ENCODE results near the gene THBS2.

- TF ChIP-seq POLR2A (IDR thresholded peaks at IDR 0.05), result no peak
- no peak for TF ChIP-seq CTCF (IDR thresholded peaks at IDR 0.05)
These were observed 24.0 kb upstream of the THBS2 start for GRCh38 chr6:169277619-169278018.
